Liver (tissue), 3 donors: ENCODE measurements around the gene MEGF11.

ENCODE experiments used
- ATF3 ChIP-seq: IDR thresholded peaks from 2 replicates; pipeline ENCODE4 v1.6.1; 2016; ENCODE audit warnings: antibody characterized with exemption
- CTCF ChIP-seq: fragments of 150-350 bp; IDR thresholded peaks from 2 replicates; pipeline ENCODE4 v1.5.1; 2017; ENCODE audit warnings: improper control_type of control experiment, low read depth, low read length; ENCODE audit not compliant: missing input control
- GABPA ChIP-seq, 2 donors: IDR thresholded peaks in 1 of 2; conservative IDR thresholded peaks in 1 of 2; 2 replicates each; pipeline ENCODE4 v1.6.1; 2016; ENCODE audit warnings: antibody characterized with exemption in 2 of 2, mild to moderate bottlenecking in 1 of 2, moderate library complexity in 1 of 2
- HNF4G ChIP-seq: IDR thresholded peaks from 2 replicates; pipeline ENCODE4 v1.6.1; 2016; ENCODE audit warnings: antibody characterized with exemption
- JUND ChIP-seq, 2 donors: IDR thresholded peaks; 2 replicates each; pipeline ENCODE4 v1.6.1; 2016; ENCODE audit warnings: antibody characterized with exemption in 2 of 2
- MAX ChIP-seq: IDR thresholded peaks from 2 replicates; pipeline ENCODE4 v1.6.1; 2016; ENCODE audit warnings: antibody characterized with exemption
- NR2F2 ChIP-seq: IDR thresholded peaks from 2 replicates; pipeline ENCODE4 v1.6.1; 2016; ENCODE audit warnings: antibody characterized with exemption
- RAD21 ChIP-seq, 2 donors: IDR thresholded peaks; 2 replicates each; pipeline ENCODE4 v1.6.1; 2016; ENCODE audit warnings: antibody characterized with exemption in 2 of 2, mild to moderate bottlenecking in 2 of 2
- REST ChIP-seq: IDR thresholded peaks from 2 replicates; pipeline ENCODE4 v1.6.1; 2016; ENCODE audit warnings: antibody characterized with exemption, mild to moderate bottlenecking
- RXRA ChIP-seq, 2 donors: IDR thresholded peaks; 2 replicates each; pipeline ENCODE4 v1.6.1; 2017 to 2018; ENCODE audit warnings: antibody characterized with exemption in 2 of 2, mild to moderate bottlenecking in 1 of 2
- SP1 ChIP-seq: IDR thresholded peaks from 2 replicates; pipeline ENCODE4 v1.6.1; 2018; ENCODE audit warnings: antibody characterized with exemption, mild to moderate bottlenecking
- TAF1 ChIP-seq: conservative IDR thresholded peaks from 2 replicates; pipeline ENCODE4 v1.6.1; 2016; ENCODE audit warnings: antibody characterized with exemption, mild to moderate bottlenecking
- YY1 ChIP-seq: IDR thresholded peaks from 2 replicates; pipeline ENCODE4 v1.6.1; 2016; ENCODE audit warnings: antibody characterized with exemption, mild to moderate bottlenecking
- donor health status: healthy.
- donor health status: healthy.

DNA sequence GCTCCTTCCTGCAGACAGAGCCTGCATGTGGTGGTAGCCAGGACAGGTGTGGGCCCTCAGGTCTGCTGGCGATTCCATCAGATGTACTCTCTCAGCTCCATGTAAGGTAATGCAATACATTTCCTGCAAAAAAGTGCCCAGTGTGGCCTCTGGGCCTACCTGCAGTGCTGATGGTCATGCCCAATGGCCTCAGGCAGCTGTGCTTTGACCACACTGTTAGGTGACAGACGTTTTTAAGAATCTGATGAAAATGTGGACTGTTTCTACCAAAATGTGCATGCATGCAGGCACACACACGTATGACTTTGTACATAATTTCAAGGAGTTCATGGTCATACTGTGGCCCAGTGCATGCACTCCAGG is 231.4 kb downstream of the MEGF11 start:
- TF ChIP-seq TAF1: no peak
- TF ChIP-seq ATF3: no peak
- no peak for TF ChIP-seq SP1
- no peak for TF ChIP-seq CTCF
- TF ChIP-seq YY1: no peak
- no peak for TF ChIP-seq HNF4G
- no peak for TF ChIP-seq NR2F2
- no peak for TF ChIP-seq MAX
- TF ChIP-seq REST: no peak
- no peak for TF ChIP-seq RAD21 (IDR thresholded peaks at IDR 0.05)
- no peak for TF ChIP-seq JUND (IDR thresholded peaks at IDR 0.05)
- no peak for TF ChIP-seq RXRA (IDR thresholded peaks at IDR 0.05)
- TF ChIP-seq GABPA (IDR thresholded peaks at IDR 0.05 in 1 of 2, conservative IDR thresholded peaks at IDR 0.05 in 1 of 2): no peak
